Endothelial cell (in vitro differentiated cells): ENCODE results near the gene ACSM3. TPM values are rescaled to one million over a fixed set of nuclear protein-coding genes. Genes with fewer than 3 reads are reported as not detected.

ENCODE experiments used
- DNase-seq: peaks from one replicate; pipeline ENCODE4 v3.0.0; 2021; ENCODE audit warnings: low spot score
- H3K27ac Mint-ChIP-seq: one replicate; pipeline ENCODE4 v1.8.0; 2021; ENCODE audit warnings: mixed read lengths, inconsistent platforms; ENCODE audit not compliant: unreplicated experiment
- H3K27me3 Mint-ChIP-seq: one replicate; pipeline ENCODE4 v1.8.0; 2021; ENCODE audit warnings: mild to moderate bottlenecking, moderate library complexity, mixed read lengths, inconsistent platforms; ENCODE audit not compliant: unreplicated experiment
- H3K36me3 Mint-ChIP-seq: one replicate; pipeline ENCODE4 v1.8.0; 2021; ENCODE audit warnings: mild to moderate bottlenecking, low read depth, mixed read lengths, inconsistent platforms; ENCODE audit not compliant: unreplicated experiment
- H3K4me1 Mint-ChIP-seq: one replicate; pipeline ENCODE4 v1.8.0; 2021; ENCODE audit warnings: mild to moderate bottlenecking, mixed read lengths, inconsistent platforms; ENCODE audit not compliant: unreplicated experiment
- H3K4me3 Mint-ChIP-seq: one replicate; pipeline ENCODE4 v1.8.0; 2021; ENCODE audit warnings: mild to moderate bottlenecking, mixed read lengths, inconsistent platforms; ENCODE audit not compliant: unreplicated experiment
- H3K9me3 Mint-ChIP-seq: one replicate; pipeline ENCODE4 v1.8.0; 2021; ENCODE audit warnings: mixed read lengths, inconsistent platforms; ENCODE audit not compliant: unreplicated experiment
- CTCF ChIP-seq: fragments of 200-600 bp; sonication (generic); IDR thresholded peaks from one replicate; pipeline ENCODE4 v1.5.0; 2021; ENCODE audit warnings: antibody characterized with exemption; ENCODE audit not compliant: unreplicated experiment
- total RNA-seq: library from RNA; stranded (reverse); fragmentation: NEBNext Ultra II Directional; extraction: Animal tissue kit (Norgen Biotek cat#: 25700); gene quantifications from one replicate; pipeline ENCODE4 v1.2.1, GENCODE V29; 2021; ENCODE audit not compliant: unreplicated experiment

The ACSM3 gene
- total RNA-seq, 1 donor from 2014 or later, result 10.3 TPM

GRCh38 chr16:20789130-20789529, 25.3 kb downstream of the ACSM3 start:
- H3K36me3 Mint-ChIP-seq, result no peaks in the 10 kb centered on the region
- no peak overlapping the region for H3K27ac Mint-ChIP-seq

DNA sequence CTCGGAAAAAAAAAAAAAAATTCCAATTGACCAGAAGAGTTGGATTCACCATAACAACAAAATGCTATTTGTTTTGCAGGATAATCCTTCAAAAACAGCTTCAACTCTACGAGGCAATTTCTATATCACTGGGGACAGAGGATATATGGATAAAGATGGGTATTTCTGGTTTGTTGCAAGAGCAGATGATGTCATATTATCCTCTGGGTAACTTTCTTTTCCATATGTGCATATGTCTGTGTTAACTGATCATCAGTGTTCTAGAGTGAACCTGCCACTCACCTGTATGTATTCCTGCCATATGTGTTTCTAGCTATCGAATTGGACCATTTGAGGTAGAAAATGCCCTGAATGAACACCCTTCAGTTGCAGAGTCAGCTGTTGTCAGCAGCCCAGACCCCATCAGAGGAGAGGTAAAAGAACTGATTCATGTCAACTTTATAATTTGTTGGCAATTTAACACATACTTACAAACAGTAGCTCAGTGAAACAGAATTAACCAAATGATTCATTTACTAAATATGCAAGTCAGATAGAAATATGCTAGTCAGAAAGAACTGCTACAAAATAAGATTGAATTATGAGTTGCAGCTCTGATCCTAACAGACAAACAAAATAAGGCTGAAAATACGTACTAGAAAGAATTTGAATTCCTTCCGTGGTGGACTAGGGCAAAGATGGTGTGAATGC, 28.3 kb downstream of the ACSM3 start:
- no peaks in the 10 kb centered on the region for H3K27me3 Mint-ChIP-seq
- no peak for TF ChIP-seq CTCF
- no peak overlapping the region for H3K4me3 Mint-ChIP-seq
- no peak for DNase-seq
- H3K27ac Mint-ChIP-seq, result no peak overlapping the region
- no peaks in the 10 kb centered on the region for H3K36me3 Mint-ChIP-seq
- H3K9me3 Mint-ChIP-seq, result no peaks in the 10 kb centered on the region
- no peaks in the 10 kb centered on the region for H3K4me1 Mint-ChIP-seq

More at GRCh38 chr16:20789130-20789529, 25.3 kb downstream of the ACSM3 start:
- Mint-ChIP-seq H3K4me3 (no peak overlapping the region), H3K9me3 (no peaks in the 10 kb centered on the region), H3K4me1 (no peaks in the 10 kb centered on the region), H3K27me3 (no peaks in the 10 kb centered on the region)
- DNase-seq, result no peak
- no peak for TF ChIP-seq CTCF

DNA sequence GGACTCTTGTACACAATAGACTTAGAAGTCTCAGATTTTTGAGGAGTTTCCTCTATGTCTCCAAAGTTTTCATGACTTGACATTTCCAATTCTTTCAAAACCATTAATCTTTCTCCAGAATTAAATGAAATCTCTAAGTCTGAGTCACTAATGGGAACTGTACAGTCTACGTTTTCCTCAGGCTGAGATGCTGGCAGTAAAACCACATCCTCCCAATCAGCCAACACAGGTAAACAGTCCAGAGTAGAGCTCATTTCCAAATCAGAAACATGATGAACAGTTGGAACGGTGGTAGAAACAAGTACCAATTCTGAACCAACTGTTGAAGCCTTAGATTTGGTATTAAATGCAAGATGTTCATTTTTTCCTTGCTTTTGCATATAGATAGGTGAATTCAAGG, 34.5 kb downstream of the ACSM3 start:
- Mint-ChIP-seq H3K27ac (no peak overlapping the region), H3K36me3 (no peaks in the 10 kb centered on the region), H3K4me3 (no peak overlapping the region), H3K9me3 (no peaks in the 10 kb centered on the region), H3K27me3 (no peaks in the 10 kb centered on the region), H3K4me1 (no peaks in the 10 kb centered on the region)
- no peak for DNase-seq
- no peak for TF ChIP-seq CTCF

- Mint-ChIP-seq H3K4me3 (no peak overlapping the region), H3K27me3 (no peaks in the 10 kb centered on the region), H3K4me1 (no peaks in the 10 kb centered on the region), H3K9me3 (no peaks in the 10 kb centered on the region), H3K36me3 (no peaks in the 10 kb centered on the region), H3K27ac (no peak overlapping the region)
- no peak for DNase-seq
- no peak for TF ChIP-seq CTCF
These were observed 35.8 kb downstream of the ACSM3 start for GRCh38 chr16:20799599-20799998.

DNA sequence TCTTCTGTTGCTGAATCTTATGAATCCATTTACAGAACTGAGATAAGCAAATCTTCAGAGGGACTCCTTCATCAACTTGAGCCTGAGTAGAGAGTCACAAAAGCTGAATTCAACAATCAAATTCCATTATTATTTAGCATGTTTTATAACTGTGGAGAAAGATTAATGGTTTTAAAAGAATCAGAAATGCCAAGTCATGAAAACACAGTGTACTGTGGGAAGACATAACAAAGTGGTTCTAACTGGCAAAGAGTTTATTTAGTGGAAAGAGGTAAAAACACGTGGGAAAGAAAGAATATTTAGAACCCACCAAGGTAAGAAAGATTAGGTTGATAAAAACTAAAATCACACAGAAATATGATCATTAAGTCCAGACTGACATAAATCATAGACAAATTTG, 37.5 kb downstream of the ACSM3 start:
- peaks cover 5% of the 10 kb centered on the region for H3K27me3 Mint-ChIP-seq
- H3K4me3 Mint-ChIP-seq, result no peak overlapping the region
- H3K27ac Mint-ChIP-seq, result no peak overlapping the region
- H3K9me3 Mint-ChIP-seq, result no peaks in the 10 kb centered on the region
- no peak for TF ChIP-seq CTCF
- peaks cover 4% of the 10 kb centered on the region for H3K4me1 Mint-ChIP-seq
- DNase-seq, result no peak
- no peaks in the 10 kb centered on the region for H3K36me3 Mint-ChIP-seq
